Liver (tissue), 9 donors: ENCODE measurements around the gene ZNF530. TPM values are rescaled to one million over a fixed set of nuclear protein-coding genes. Genes with fewer than 3 reads are reported as not detected.

Experiments
- DNase-seq: peaks from one replicate; pipeline ENCODE4 v3.0.0-alpha.2; 2017; ENCODE audit warnings: low spot score
- H3K27ac ChIP-seq, 2 donors: one replicate each; pipeline ENCODE4 v1.7.0; 2013; ENCODE audit warnings: inconsistent platforms in 2 of 2, low read length in 2 of 2, control low read depth in 1 of 2, low read depth in 1 of 2, mild to moderate bottlenecking in 1 of 2
- H3K27me3 ChIP-seq, 4 donors: one replicate each; pipeline versions ENCODE4 v1.6.1 to v1.7.0; 2013; ENCODE audit warnings: low read length in 3 of 4, inconsistent platforms in 1 of 4, mild to moderate bottlenecking in 1 of 4, moderate library complexity in 1 of 4; ENCODE audit not compliant: control insufficient read depth in 4 of 4, insufficient read depth in 4 of 4
- H3K36me3 ChIP-seq, 4 donors: one replicate each; pipeline versions ENCODE4 v1.6.1 to v1.7.0; 2013; ENCODE audit warnings: low read length in 3 of 4, mild to moderate bottlenecking in 3 of 4, low read depth in 1 of 4, moderate library complexity in 1 of 4; ENCODE audit not compliant: control insufficient read depth in 4 of 4, insufficient read depth in 3 of 4
- H3K4me1 ChIP-seq, 4 donors: one replicate each; pipeline versions ENCODE4 v1.6.1 to v1.7.0; 2013; ENCODE audit warnings: low read length in 3 of 4, mild to moderate bottlenecking in 3 of 4, moderate library complexity in 1 of 4; ENCODE audit not compliant: control insufficient read depth in 4 of 4, insufficient read depth in 4 of 4
- H3K4me3 ChIP-seq, 3 donors: one replicate each; pipeline versions ENCODE4 v1.6.1 to v1.7.0; 2013; ENCODE audit warnings: low read length in 3 of 3, control low read depth in 1 of 3, low read depth in 1 of 3, mild to moderate bottlenecking in 1 of 3
- H3K9ac ChIP-seq, 2 donors: one replicate each; pipeline ENCODE4 v1.7.0; 2013; ENCODE audit warnings: low read length in 2 of 2, mild to moderate bottlenecking in 2 of 2, moderate library complexity in 2 of 2, control low read depth in 1 of 2, low read depth in 1 of 2
- H3K9me3 ChIP-seq, 4 donors: one replicate each; pipeline versions ENCODE4 v1.6.1 to v1.7.0; 2013; ENCODE audit warnings: low read length in 3 of 4; ENCODE audit not compliant: control insufficient read depth in 4 of 4
- CTCF ChIP-seq: fragments of 150-350 bp; IDR thresholded peaks from 2 replicates; pipeline ENCODE4 v1.5.1; 2017; ENCODE audit warnings: improper control_type of control experiment, low read depth, low read length; ENCODE audit not compliant: missing input control
- EGR1 ChIP-seq, 2 donors: IDR thresholded peaks; 2 replicates each; pipeline ENCODE4 v1.6.1; 2016 to 2018; ENCODE audit warnings: antibody characterized with exemption in 2 of 2, low read depth in 2 of 2
- FOXA1 ChIP-seq: IDR thresholded peaks from 2 replicates; pipeline ENCODE4 v1.6.1; 2016; ENCODE audit warnings: antibody characterized with exemption
- GABPA ChIP-seq, 2 donors: IDR thresholded peaks in 1 of 2; conservative IDR thresholded peaks in 1 of 2; 2 replicates each; pipeline ENCODE4 v1.6.1; 2016; ENCODE audit warnings: antibody characterized with exemption in 2 of 2, mild to moderate bottlenecking in 1 of 2, moderate library complexity in 1 of 2
- HNF4A ChIP-seq, 2 donors: conservative IDR thresholded peaks; 2 replicates each; pipeline ENCODE4 v1.6.1; 2016; ENCODE audit warnings: antibody characterized with exemption in 2 of 2, mild to moderate bottlenecking in 2 of 2
- HNF4G ChIP-seq: IDR thresholded peaks from 2 replicates; pipeline ENCODE4 v1.6.1; 2016; ENCODE audit warnings: antibody characterized with exemption
- JUND ChIP-seq, 2 donors: IDR thresholded peaks; 2 replicates each; pipeline ENCODE4 v1.6.1; 2016; ENCODE audit warnings: antibody characterized with exemption in 2 of 2
- NR2F2 ChIP-seq: IDR thresholded peaks from 2 replicates; pipeline ENCODE4 v1.6.1; 2016; ENCODE audit warnings: antibody characterized with exemption
- RAD21 ChIP-seq, 2 donors: IDR thresholded peaks; 2 replicates each; pipeline ENCODE4 v1.6.1; 2016; ENCODE audit warnings: antibody characterized with exemption in 2 of 2, mild to moderate bottlenecking in 2 of 2
- RXRA ChIP-seq, 2 donors: IDR thresholded peaks; 2 replicates each; pipeline ENCODE4 v1.6.1; 2017 to 2018; ENCODE audit warnings: antibody characterized with exemption in 2 of 2, mild to moderate bottlenecking in 1 of 2
- SP1 ChIP-seq: IDR thresholded peaks from 2 replicates; pipeline ENCODE4 v1.6.1; 2018; ENCODE audit warnings: antibody characterized with exemption, mild to moderate bottlenecking
- YY1 ChIP-seq: IDR thresholded peaks from 2 replicates; pipeline ENCODE4 v1.6.1; 2016; ENCODE audit warnings: antibody characterized with exemption, mild to moderate bottlenecking
- WGBS: extraction: QIAGEN DNeasy Blood & Tissue Kit; methylation state at CpG from one replicate; pipeline ENCODE4 v1.1.7; 2013; 5-methylcytosine and 5-hydroxymethylcytosine counted together
- polyA plus RNA-seq, 2 donors: library from polyadenylated mRNA; stranded (reverse) in 1 of 2; unstranded in 1 of 2; fragments of 200-250 nt in 1 of 2; fragments of >200 nt in 1 of 2; fragmentation: Nextera tagmentation in 1 of 2; extraction: Ambion mirVana in 1 of 2; gene quantifications; one replicate each; pipeline versions ENCODE4 v1.2.1 to v1.2.3, GENCODE V29; 2013 to 2015
- total RNA-seq, 2 donors: library from RNA; depleted of rRNA; stranded (reverse); fragments of >200 nt; gene quantifications; one replicate each; pipeline ENCODE4 v1.2.3, GENCODE V29; 2014
- TF ChIP-seq, protein P1 (sequence below): IDR thresholded peaks from 2 replicates; pipeline ENCODE4 v1.6.1; 2016; ENCODE audit warnings: antibody characterized with exemption, mild to moderate bottlenecking
- TF ChIP-seq, protein P2 (sequence below): IDR thresholded peaks from 2 replicates; pipeline ENCODE4 v1.6.1; 2016; ENCODE audit warnings: antibody characterized with exemption
- donor health status: healthy.
- donor health status: healthy.
- donor health status: healthy.
- donor health status: healthy.
- donor health status: healthy.

Gene ZNF530
- total and polyA plus RNA-seq, 4 donors: 0.86 to 7.1 (median 1.4) TPM

GRCh38 chr19:57613941-57614743 lies 14.5 kb downstream of the ZNF530 start, which contains the start of gene ZNF134:
TSS of gene ZNF134 (plus strand) at chr19:57614242. CDS start at chr19:57619469, 5,227 bp downstream.
- Histone ChIP-seq H3K9ac (peak within 1 kb of the TSS in 1 of 2 donors; percentile 61), H3K27me3 (no peaks in the 10 kb centered on the region), H3K4me3 (peak within 1 kb of the TSS; percentile 81 to 98 (median 90)), H3K4me1 (peaks cover 3 to 13% (median 8%) of the 10 kb centered on the region in 4 donors), H3K9me3 (peaks cover 34 to 58% (median 48%) of the 10 kb centered on the region in 4 donors), H3K27ac (peak within 1 kb of the TSS in 1 of 2 donors; percentile 15), H3K36me3 (peaks cover 5 to 38% (median 34%) of the 10 kb centered on the region in 4 donors)
- peak; percentile 92 for DNase-seq
- 2% methylated on average over 64 of the region's 64 CpGs for WGBS
- TF ChIP-seq HNF4G (no peak), FOXA1 (no peak), GABPA (IDR thresholded peaks at IDR 0.05 in 1 of 2, conservative IDR thresholded peaks at IDR 0.05 in 1 of 2) (peak; percentile 91 to 98), HNF4A (conservative IDR thresholded peaks at IDR 0.05) (no peak), YY1 (peak; percentile 95), JUND (IDR thresholded peaks at IDR 0.05) (no peak), NR2F2 (no peak), RAD21 (IDR thresholded peaks at IDR 0.05) (peak; percentile 23 to 31), SP1 (peak; percentile 18), EGR1 (IDR thresholded peaks at IDR 0.05; ENCODE audit: low read depth in 2 of 2) (peak in 1 of 2 donors; percentile 11)
- TF ChIP-seq, protein P1, sequence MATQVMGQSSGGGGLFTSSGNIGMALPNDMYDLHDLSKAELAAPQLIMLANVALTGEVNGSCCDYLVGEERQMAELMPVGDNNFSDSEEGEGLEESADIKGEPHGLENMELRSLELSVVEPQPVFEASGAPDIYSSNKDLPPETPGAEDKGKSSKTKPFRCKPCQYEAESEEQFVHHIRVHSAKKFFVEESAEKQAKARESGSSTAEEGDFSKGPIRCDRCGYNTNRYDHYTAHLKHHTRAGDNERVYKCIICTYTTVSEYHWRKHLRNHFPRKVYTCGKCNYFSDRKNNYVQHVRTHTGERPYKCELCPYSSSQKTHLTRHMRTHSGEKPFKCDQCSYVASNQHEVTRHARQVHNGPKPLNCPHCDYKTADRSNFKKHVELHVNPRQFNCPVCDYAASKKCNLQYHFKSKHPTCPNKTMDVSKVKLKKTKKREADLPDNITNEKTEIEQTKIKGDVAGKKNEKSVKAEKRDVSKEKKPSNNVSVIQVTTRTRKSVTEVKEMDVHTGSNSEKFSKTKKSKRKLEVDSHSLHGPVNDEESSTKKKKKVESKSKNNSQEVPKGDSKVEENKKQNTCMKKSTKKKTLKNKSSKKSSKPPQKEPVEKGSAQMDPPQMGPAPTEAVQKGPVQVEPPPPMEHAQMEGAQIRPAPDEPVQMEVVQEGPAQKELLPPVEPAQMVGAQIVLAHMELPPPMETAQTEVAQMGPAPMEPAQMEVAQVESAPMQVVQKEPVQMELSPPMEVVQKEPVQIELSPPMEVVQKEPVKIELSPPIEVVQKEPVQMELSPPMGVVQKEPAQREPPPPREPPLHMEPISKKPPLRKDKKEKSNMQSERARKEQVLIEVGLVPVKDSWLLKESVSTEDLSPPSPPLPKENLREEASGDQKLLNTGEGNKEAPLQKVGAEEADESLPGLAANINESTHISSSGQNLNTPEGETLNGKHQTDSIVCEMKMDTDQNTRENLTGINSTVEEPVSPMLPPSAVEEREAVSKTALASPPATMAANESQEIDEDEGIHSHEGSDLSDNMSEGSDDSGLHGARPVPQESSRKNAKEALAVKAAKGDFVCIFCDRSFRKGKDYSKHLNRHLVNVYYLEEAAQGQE: no peak

DNA sequence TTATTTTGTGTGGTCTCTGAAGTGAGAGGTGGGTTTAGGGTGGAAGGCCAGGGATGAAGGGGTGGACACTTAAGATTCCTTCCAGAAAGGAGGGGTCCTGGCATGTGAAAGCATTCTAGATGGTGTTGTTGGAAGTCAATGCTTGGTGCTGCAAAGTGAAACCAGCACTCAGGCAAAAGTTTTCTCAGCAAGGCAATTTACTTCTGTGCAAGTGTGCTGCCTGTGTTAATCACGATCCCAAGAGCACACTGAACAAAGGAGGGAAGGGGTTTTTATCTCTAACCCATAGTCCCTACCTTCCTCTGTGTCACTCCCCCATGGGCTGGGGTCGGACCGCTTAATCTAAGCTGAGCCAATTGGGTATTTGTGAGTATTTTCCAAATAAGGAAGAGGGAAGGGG lies 15.7 kb downstream of the ZNF530 start:
- Histone ChIP-seq H3K9ac (no peak overlapping the region), H3K27ac (no peak overlapping the region), H3K27me3 (no peaks in the 10 kb centered on the region), H3K4me1 (peaks cover 3 to 13% (median 8%) of the 10 kb centered on the region in 4 donors), H3K9me3 (peaks cover 41 to 68% (median 57%) of the 10 kb centered on the region in 4 donors), H3K36me3 (peaks cover 8 to 50% (median 46%) of the 10 kb centered on the region in 4 donors), H3K4me3 (peak overlapping the region; percentile 81 to 98 (median 90))
- WGBS: 97% methylated on average over 3 of the region's 3 CpGs
- no peak for TF ChIP-seq RXRA (IDR thresholded peaks at IDR 0.05)
- TF ChIP-seq, protein P1: no peak
- TF ChIP-seq CTCF: no peak
- TF ChIP-seq, protein P2, sequence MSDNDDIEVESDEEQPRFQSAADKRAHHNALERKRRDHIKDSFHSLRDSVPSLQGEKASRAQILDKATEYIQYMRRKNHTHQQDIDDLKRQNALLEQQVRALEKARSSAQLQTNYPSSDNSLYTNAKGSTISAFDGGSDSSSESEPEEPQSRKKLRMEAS: no peak
- TF ChIP-seq HNF4G: no peak
- no peak for TF ChIP-seq RAD21 (IDR thresholded peaks at IDR 0.05)
- DNase-seq: peak; percentile 12
